GM19467 (cell line): ENCODE data around the gene HIPK4.
"Not testable (repeated sequence)": the region's sequence is repeated elsewhere in the genome, so short reads cannot be mapped to it uniquely, and the experiment has no call there.

Experiments used
- ATAC-seq: cut with Tn5 transposase; IDR thresholded peaks from one replicate; pipeline ENCODE4 v1.9.1; 2021; ENCODE audit warnings: mild to moderate bottlenecking, moderate library complexity; ENCODE audit not compliant: unreplicated experiment

Gene HIPK4

GRCh38 chr19:40390084-40390742 is at the start of gene HIPK4:
HIPK4 (minus strand) TSS chr19:40390181; CDS start chr19:40389902, 279 bp downstream.
- ATAC-seq, result no peak

- ATAC-seq, result no peak
These were observed 48.3 kb upstream of the HIPK4 start for GRCh38 chr19:40438284-40438683.

GRCh38 chr19:40433391-40434216 is 43.6 kb upstream of the HIPK4 start:
- ATAC-seq, result no peak

GRCh38 chr19:40432760-40433159 is 42.8 kb upstream of the HIPK4 start:
- not testable (repeated sequence) for ATAC-seq

GRCh38 chr19:40431698-40432097 is 41.7 kb upstream of the HIPK4 start:
- no peak for ATAC-seq

- not testable (repeated sequence) for ATAC-seq
These were observed 40.3 kb upstream of the HIPK4 start for GRCh38 chr19:40430242-40430641.

GRCh38 chr19:40428197-40428596 is 38.2 kb upstream of the HIPK4 start:
- not testable (repeated sequence) for ATAC-seq

- ATAC-seq, result peak; percentile 85
These were observed 35.7 kb upstream of the HIPK4 start, which contains the start of gene SERTAD1 for GRCh38 chr19:40425450-40426287. SERTAD1 (minus strand) TSS chr19:40425992; CDS start chr19:40423546, 2,446 bp downstream.

- no peak for ATAC-seq
These were observed 34.9 kb upstream of the HIPK4 start for GRCh38 chr19:40424637-40425449.

- no peak for ATAC-seq
These were observed 34.0 kb upstream of the HIPK4 start for GRCh38 chr19:40423938-40424337.

GRCh38 chr19:40422748-40423566 is 33.0 kb upstream of the HIPK4 start:
- no peak for ATAC-seq

- ATAC-seq, result no peak
These were observed 32.2 kb upstream of the HIPK4 start for GRCh38 chr19:40421993-40422747.

GRCh38 chr19:40420766-40421765 is 31.1 kb upstream of the HIPK4 start:
- ATAC-seq, result no peak

GRCh38 chr19:40420451-40420765 is 30.4 kb upstream of the HIPK4 start:
- ATAC-seq, result no peak

GRCh38 chr19:40419780-40420179 is 29.8 kb upstream of the HIPK4 start:
- ATAC-seq, result no peak

- no peak for ATAC-seq
These were observed 29.2 kb upstream of the HIPK4 start for GRCh38 chr19:40419066-40419612.

GRCh38 chr19:40418040-40418439 is 28.1 kb upstream of the HIPK4 start:
- no peak for ATAC-seq

- ATAC-seq, result no peak
These were observed 27.6 kb upstream of the HIPK4 start for GRCh38 chr19:40417643-40417981.
